ENCODE data around the gene SNX7. TPM values are rescaled to one million over a fixed set of nuclear protein-coding genes. Genes with fewer than 3 reads are reported as not detected.

Gene SNX7
- polyA plus RNA-seq, 1 of the 3 experiments (the other 2 are of a cell fraction), result 16.0 TPM

GRCh38 chr1:98723574-98723973, 62.1 kb downstream of the SNX7 start (continued):
- TF ChIP-seq PBX3 (IDR thresholded peaks at IDR 0.05) (no peak), MAX (IDR thresholded peaks at IDR 0.05; ENCODE audit: low read depth) (no peak)
- TF ChIP-seq, protein P1, sequence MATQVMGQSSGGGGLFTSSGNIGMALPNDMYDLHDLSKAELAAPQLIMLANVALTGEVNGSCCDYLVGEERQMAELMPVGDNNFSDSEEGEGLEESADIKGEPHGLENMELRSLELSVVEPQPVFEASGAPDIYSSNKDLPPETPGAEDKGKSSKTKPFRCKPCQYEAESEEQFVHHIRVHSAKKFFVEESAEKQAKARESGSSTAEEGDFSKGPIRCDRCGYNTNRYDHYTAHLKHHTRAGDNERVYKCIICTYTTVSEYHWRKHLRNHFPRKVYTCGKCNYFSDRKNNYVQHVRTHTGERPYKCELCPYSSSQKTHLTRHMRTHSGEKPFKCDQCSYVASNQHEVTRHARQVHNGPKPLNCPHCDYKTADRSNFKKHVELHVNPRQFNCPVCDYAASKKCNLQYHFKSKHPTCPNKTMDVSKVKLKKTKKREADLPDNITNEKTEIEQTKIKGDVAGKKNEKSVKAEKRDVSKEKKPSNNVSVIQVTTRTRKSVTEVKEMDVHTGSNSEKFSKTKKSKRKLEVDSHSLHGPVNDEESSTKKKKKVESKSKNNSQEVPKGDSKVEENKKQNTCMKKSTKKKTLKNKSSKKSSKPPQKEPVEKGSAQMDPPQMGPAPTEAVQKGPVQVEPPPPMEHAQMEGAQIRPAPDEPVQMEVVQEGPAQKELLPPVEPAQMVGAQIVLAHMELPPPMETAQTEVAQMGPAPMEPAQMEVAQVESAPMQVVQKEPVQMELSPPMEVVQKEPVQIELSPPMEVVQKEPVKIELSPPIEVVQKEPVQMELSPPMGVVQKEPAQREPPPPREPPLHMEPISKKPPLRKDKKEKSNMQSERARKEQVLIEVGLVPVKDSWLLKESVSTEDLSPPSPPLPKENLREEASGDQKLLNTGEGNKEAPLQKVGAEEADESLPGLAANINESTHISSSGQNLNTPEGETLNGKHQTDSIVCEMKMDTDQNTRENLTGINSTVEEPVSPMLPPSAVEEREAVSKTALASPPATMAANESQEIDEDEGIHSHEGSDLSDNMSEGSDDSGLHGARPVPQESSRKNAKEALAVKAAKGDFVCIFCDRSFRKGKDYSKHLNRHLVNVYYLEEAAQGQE (IDR thresholded peaks at IDR 0.05; ENCODE audit: low read depth, low read length), result no peak
- TF ChIP-seq, protein P2, sequence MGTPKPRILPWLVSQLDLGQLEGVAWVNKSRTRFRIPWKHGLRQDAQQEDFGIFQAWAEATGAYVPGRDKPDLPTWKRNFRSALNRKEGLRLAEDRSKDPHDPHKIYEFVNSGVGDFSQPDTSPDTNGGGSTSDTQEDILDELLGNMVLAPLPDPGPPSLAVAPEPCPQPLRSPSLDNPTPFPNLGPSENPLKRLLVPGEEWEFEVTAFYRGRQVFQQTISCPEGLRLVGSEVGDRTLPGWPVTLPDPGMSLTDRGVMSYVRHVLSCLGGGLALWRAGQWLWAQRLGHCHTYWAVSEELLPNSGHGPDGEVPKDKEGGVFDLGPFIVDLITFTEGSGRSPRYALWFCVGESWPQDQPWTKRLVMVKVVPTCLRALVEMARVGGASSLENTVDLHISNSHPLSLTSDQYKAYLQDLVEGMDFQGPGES (IDR thresholded peaks at IDR 0.05; ENCODE audit: low read depth, low read length), result no peak

GRCh38 chr1:98732985-98733781, 71.7 kb downstream of the SNX7 start:
- H3K4me3 ChIP-seq (ENCODE audit: low read depth in 2 of 2, low read length in 1 of 2), result no peak overlapping the region
- H2AFZ ChIP-seq (ENCODE audit: low read depth), result no peak overlapping the region
- H3K9me3 ChIP-seq, result no peaks in the 10 kb centered on the region
- no peaks in the 10 kb centered on the region for H3K27me3 ChIP-seq (ENCODE audit: insufficient read depth)
- no peaks in the 10 kb centered on the region for H3K79me2 ChIP-seq (ENCODE audit: insufficient read depth)
- no peak overlapping the region for H3K4me2 ChIP-seq
- H3K36me3 ChIP-seq (replicated peaks in 1 of 2; ENCODE audit: control insufficient read depth in 1 of 2, insufficient read depth in 2 of 2, low read length in 1 of 2), result no peaks in the 10 kb centered on the region
- H3K9ac ChIP-seq, result no peak overlapping the region
- WGBS (ENCODE audit: low lambda C conversion rate), result 88% methylated on average over 9 of the region's 9 CpGs
- H3K27ac ChIP-seq (ENCODE audit: low read depth in 2 of 2, low read length in 1 of 2), result no peak overlapping the region
- no peaks in the 10 kb centered on the region for H3F3A ChIP-seq (replicated peaks; ENCODE audit: insufficient read depth)
- POLR2A ChIA-PET, result no interaction called here
- CTCF ChIA-PET, result interaction anchor here (0.6 to 1.7 kb wide), 2 partner anchors 16 to 73 kb away, joined by 3 to 10 read pairs; no protein-coding TSS in a partner anchor
- no peaks in the 10 kb centered on the region for H3K4me1 ChIP-seq (ENCODE audit: control insufficient read depth in 1 of 2, insufficient read depth in 2 of 2, low read depth in 1 of 2, low read length in 1 of 2)
- H4K20me1 ChIP-seq (ENCODE audit: insufficient read depth), result no peaks in the 10 kb centered on the region
- H3K9me2 ChIP-seq, result no peaks in the 10 kb centered on the region
- no peak for DNase-seq
- TF ChIP-seq SIN3A (IDR thresholded peaks at IDR 0.05; ENCODE audit: borderline replicate concordance, low read depth, low read length) (no peak), YY1 (IDR thresholded peaks at IDR 0.05; ENCODE audit: low read depth) (no peak), RXRA (IDR thresholded peaks at IDR 0.05; ENCODE audit: borderline replicate concordance, low read depth) (no peak), EP300 (IDR thresholded peaks at IDR 0.05; ENCODE audit: borderline replicate concordance in 1 of 2, low read depth in 1 of 2, low read length in 1 of 2) (no peak), RAD21 (IDR thresholded peaks at IDR 0.05; ENCODE audit: low read length) (no peak), TEAD4 (IDR thresholded peaks at IDR 0.05; ENCODE audit: borderline replicate concordance, insufficient read depth) (no peak), SMC3 (IDR thresholded peaks at IDR 0.05; ENCODE audit: low read depth, low read length) (no peak)
- TF ChIP-seq, protein P2 (IDR thresholded peaks at IDR 0.05; ENCODE audit: low read depth, low read length), result no peak
- TF ChIP-seq, protein P3, sequence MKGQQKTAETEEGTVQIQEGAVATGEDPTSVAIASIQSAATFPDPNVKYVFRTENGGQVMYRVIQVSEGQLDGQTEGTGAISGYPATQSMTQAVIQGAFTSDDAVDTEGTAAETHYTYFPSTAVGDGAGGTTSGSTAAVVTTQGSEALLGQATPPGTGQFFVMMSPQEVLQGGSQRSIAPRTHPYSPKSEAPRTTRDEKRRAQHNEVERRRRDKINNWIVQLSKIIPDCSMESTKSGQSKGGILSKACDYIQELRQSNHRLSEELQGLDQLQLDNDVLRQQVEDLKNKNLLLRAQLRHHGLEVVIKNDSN (IDR thresholded peaks at IDR 0.05; ENCODE audit: borderline replicate concordance, low read depth), result no peak
